G401 (cell line): ENCODE results near the gene COL6A5. TPM values are rescaled to one million over a fixed set of nuclear protein-coding genes. Genes with fewer than 3 reads are reported as not detected.
"Not testable (repeated sequence)": the region's sequence is repeated elsewhere in the genome, so short reads cannot be mapped to it uniquely, and the experiment has no call there.

ENCODE experiments used
- DNase-seq: peaks from one replicate; pipeline ENCODE4 v3.0.0-alpha.2; 2015; ENCODE audit warnings: low spot score
- in situ Hi-C: cut with HindIII; loops from 2 replicates; pipeline ENCODE4 v1.10.0; 2016; ENCODE audit warnings: low sequenced_read_pairs, mixed read lengths
- total RNA-seq: library from RNA; depleted of rRNA; stranded (reverse); fragments of >200 nt; shearing (Covaris generic); gene quantifications from 2 replicates; pipeline ENCODE4 v1.2.3, GENCODE V29; 2014

Gene COL6A5
- total RNA-seq, 1 experiment from 2014 or later = not detected

- in situ Hi-C loops = no loop called here
- no peak for DNase-seq
These were observed 80.7 kb downstream of the COL6A5 start for GRCh38 chr3:130426206-130426605.

- DNase-seq = no peak
- in situ Hi-C loops = no loop called here
These were observed 83.6 kb downstream of the COL6A5 start for GRCh38 chr3:130428871-130429712.

GRCh38 chr3:130429713-130430023 is 84.2 kb downstream of the COL6A5 start:
- in situ Hi-C loops = no loop called here
- DNase-seq = no peak

- no peak for DNase-seq
- in situ Hi-C loops = no loop called here
These were observed 84.8 kb downstream of the COL6A5 start for GRCh38 chr3:130430266-130430665.

GRCh38 chr3:130432086-130432485 is 86.6 kb downstream of the COL6A5 start:
- in situ Hi-C loops, DNase-seq: not testable (repeated sequence)

- no peak for DNase-seq
- in situ Hi-C loops = no loop called here
These were observed 87.8 kb downstream of the COL6A5 start for GRCh38 chr3:130433306-130433705.

GRCh38 chr3:130442284-130442683 is 96.8 kb downstream of the COL6A5 start:
- no peak for DNase-seq
- in situ Hi-C loops = no loop called here

- in situ Hi-C loops = not testable (repeated sequence)
These were observed 101.4 kb downstream of the COL6A5 start for GRCh38 chr3:130446840-130447239.

GRCh38 chr3:130448155-130448554 is 102.7 kb downstream of the COL6A5 start:
- DNase-seq, in situ Hi-C loops: not testable (repeated sequence)

More at GRCh38 chr3:130446840-130447239, 101.4 kb downstream of the COL6A5 start:
- not testable (repeated sequence) for DNase-seq

- in situ Hi-C loops = no loop called here
- no peak for DNase-seq
These were observed 111.1 kb downstream of the COL6A5 start for GRCh38 chr3:130456540-130456939.

GRCh38 chr3:130457671-130458070 is 112.2 kb downstream of the COL6A5 start:
- no peak for DNase-seq
- in situ Hi-C loops = no loop called here

- in situ Hi-C loops = no loop called here
- DNase-seq = no peak
These were observed 114.5 kb downstream of the COL6A5 start for GRCh38 chr3:130459944-130460343.

GRCh38 chr3:130462089-130462488 is 116.6 kb downstream of the COL6A5 start:
- DNase-seq = no peak
- in situ Hi-C loops = no loop called here

- no peak for DNase-seq
- in situ Hi-C loops = no loop called here
These were observed 117.7 kb downstream of the COL6A5 start for GRCh38 chr3:130463221-130463620.

- DNase-seq = no peak
- in situ Hi-C loops = no loop called here
These were observed 120.0 kb downstream of the COL6A5 start for GRCh38 chr3:130465521-130465920.

GRCh38 chr3:130468311-130468710 is 122.8 kb downstream of the COL6A5 start:
- DNase-seq = no peak

GRCh38 chr3:130470126-130470525 is 124.7 kb downstream of the COL6A5 start:
- in situ Hi-C loops = no loop called here
- no peak for DNase-seq

More at GRCh38 chr3:130468311-130468710, 122.8 kb downstream of the COL6A5 start:
- in situ Hi-C loops = no loop called here

GRCh38 chr3:130473416-130473815 is 127.9 kb downstream of the COL6A5 start:
- in situ Hi-C loops = no loop called here
- no peak for DNase-seq

GRCh38 chr3:130480736-130481135 is 135.3 kb downstream of the COL6A5 start:
- peak; percentile 2 for DNase-seq
- in situ Hi-C loops = no loop called here

- in situ Hi-C loops = no loop called here
These were observed 142.8 kb downstream of the COL6A5 start for GRCh38 chr3:130488288-130488687.

More at GRCh38 chr3:130488288-130488687, 142.8 kb downstream of the COL6A5 start:
- no peak for DNase-seq
